IMR-90 (cell line): ENCODE results near the gene SUV39H1. TPM values are rescaled to one million over a fixed set of nuclear protein-coding genes. Genes with fewer than 3 reads are reported as not detected.

ENCODE experiments used
- ATAC-seq: fragments of 200-7000 bp; cut with Tn5 transposase; 2 replicates; pipeline ENCODE4 v1.9.1; 2020; ENCODE audit warnings: low read depth, mild to moderate bottlenecking, moderate library complexity
- BruUV-seq: library from RNA; stranded (reverse); fragments of 400-500 nt; replicated peaks from 2 replicates; lab custom pipeline; 2021; lab: Mats Ljungman, UMichigan
- CTCF ChIA-PET: fragments of 300-600 bp; formaldehyde crosslinking; extraction: SDS; loops from one replicate; lab custom pipeline; 2021; ENCODE audit warnings: antibody characterized with exemption; lab: Yijun Ruan, JAX
- POLR2A ChIA-PET: fragments of 300-600 bp; sonication (Branson Sonifier 250); formaldehyde crosslinking; loops from one replicate; lab custom pipeline; 2022; ENCODE audit warnings: antibody characterized with exemption; ENCODE audit not compliant: unreplicated experiment; lab: Charles Lee
- DNase-seq: peaks from one replicate; pipeline ENCODE4 v3.0.0; 2013
- H2AFZ ChIP-seq: replicated peaks from 2 replicates; pipeline ENCODE3; 2013; ENCODE audit warnings: low read length, mild to moderate bottlenecking; ENCODE audit not compliant: poor library complexity
- H2AK5ac ChIP-seq: 2 replicates; pipeline ENCODE4 v1.6.1; 2013; ENCODE audit warnings: low read depth, low read length, inconsistent platforms
- H2AK9ac ChIP-seq: replicated peaks from 2 replicates; pipeline ENCODE3; 2013; ENCODE audit warnings: mild to moderate bottlenecking, low read depth, low read length, moderate library complexity; ENCODE audit not compliant: poor library complexity
- H2BK120ac ChIP-seq: 2 replicates; pipeline ENCODE4 v1.6.1; 2013; ENCODE audit warnings: low read depth, low read length, inconsistent platforms
- H2BK15ac ChIP-seq: 3 replicates; pipeline ENCODE4 v1.6.1; 2013; ENCODE audit warnings: low read depth, low read length, inconsistent platforms
- H2BK20ac ChIP-seq: 2 replicates; pipeline ENCODE4 v1.6.1; 2013; ENCODE audit warnings: low read depth, mild to moderate bottlenecking, inconsistent platforms, low read length, moderate library complexity
- H2BK5ac ChIP-seq: 2 replicates; pipeline ENCODE4 v1.6.1; 2013; ENCODE audit warnings: mild to moderate bottlenecking, low read depth, low read length, inconsistent platforms; ENCODE audit not compliant: poor library complexity, severe bottlenecking
- H3K14ac ChIP-seq: replicated peaks from 2 replicates; pipeline ENCODE4 v1.6.1; 2013; ENCODE audit warnings: low read depth, low read length, inconsistent platforms
- H3K18ac ChIP-seq: 2 replicates; pipeline ENCODE4 v1.6.1; 2013; ENCODE audit warnings: low read depth, low read length, control low read depth
- H3K23ac ChIP-seq: 2 replicates; pipeline ENCODE4 v1.6.1; 2013; ENCODE audit warnings: low read depth, low read length, inconsistent platforms
- H3K27ac ChIP-seq: 2 replicates; pipeline ENCODE4 v1.5.1; 2013; ENCODE audit warnings: mild to moderate bottlenecking, control low read depth, low read length; ENCODE audit not compliant: insufficient read depth
- H3K27me3 ChIP-seq: 2 replicates; pipeline ENCODE4 v1.6.1; 2013; ENCODE audit warnings: low read length; ENCODE audit not compliant: control insufficient read depth, insufficient read depth
- H3K36me3 ChIP-seq: 2 replicates; pipeline ENCODE4 v1.6.1; 2013; ENCODE audit warnings: low read length, mixed read lengths; ENCODE audit not compliant: control insufficient read depth, insufficient read depth
- H3K4ac ChIP-seq: 2 replicates; pipeline ENCODE4 v1.6.1; 2013; ENCODE audit warnings: low read depth, low read length, inconsistent platforms
- H3K4me1 ChIP-seq: 2 replicates; pipeline ENCODE4 v1.6.1; 2013; ENCODE audit warnings: low read length, mixed read lengths; ENCODE audit not compliant: control insufficient read depth, insufficient read depth
- H3K4me2 ChIP-seq: 2 replicates; pipeline ENCODE4 v1.6.1; 2013; ENCODE audit warnings: low read depth, mild to moderate bottlenecking, control low read depth, low read length, moderate library complexity
- H3K4me3 ChIP-seq: 2 replicates; pipeline ENCODE4 v1.5.1; 2013; ENCODE audit warnings: low read depth, mild to moderate bottlenecking, control low read depth, low read length, moderate library complexity; ENCODE audit not compliant: insufficient read depth
- H3K56ac ChIP-seq: 2 replicates; pipeline ENCODE4 v1.6.1; 2013; ENCODE audit warnings: low read length, inconsistent platforms; ENCODE audit not compliant: insufficient read depth; ENCODE audit errors: extremely low read depth
- H3K79me1 ChIP-seq, 2 experiments: 2 replicates each; pipeline ENCODE4 v1.6.1; 2013; ENCODE audit warnings: low read length in 2 of 2, inconsistent platforms in 1 of 2, low read depth in 1 of 2
- H3K9ac ChIP-seq: 2 replicates; pipeline ENCODE4 v1.6.1; 2013; ENCODE audit warnings: low read depth, low read length, control low read depth
- H3K9me1 ChIP-seq: 2 replicates; pipeline ENCODE4 v1.6.1; 2013; ENCODE audit warnings: low read length, inconsistent platforms; ENCODE audit not compliant: insufficient read depth
- H3K9me3 ChIP-seq: 2 replicates; pipeline ENCODE4 v1.6.1; 2013; ENCODE audit warnings: low read length; ENCODE audit not compliant: control insufficient read depth, insufficient read depth
- H4K20me1 ChIP-seq: 2 replicates; pipeline ENCODE4 v1.6.1; 2013; ENCODE audit warnings: low read length, inconsistent platforms; ENCODE audit not compliant: insufficient read depth
- H4K5ac ChIP-seq: 2 replicates; pipeline ENCODE4 v1.6.1; 2013; ENCODE audit warnings: mild to moderate bottlenecking, low read depth, low read length, control low read depth
- H4K8ac ChIP-seq, 2 experiments: 2 replicates each; pipeline ENCODE4 v1.6.1; 2013; ENCODE audit warnings: low read depth in 2 of 2, low read length in 2 of 2, control low read depth in 1 of 2, inconsistent platforms in 1 of 2
- H4K91ac ChIP-seq: 2 replicates; pipeline ENCODE4 v1.6.1; 2013; ENCODE audit warnings: low read depth, low read length, inconsistent platforms; ENCODE audit not compliant: insufficient read depth
- BHLHE40 ChIP-seq: fragments of 150-350 bp; IDR thresholded peaks from 2 replicates; pipeline ENCODE4 v1.6.1; 2016; ENCODE audit warnings: mild to moderate bottlenecking, low read depth, low read length
- CHD1 ChIP-seq: IDR thresholded peaks from 2 replicates; pipeline ENCODE4 v1.6.1; 2012; ENCODE audit warnings: low read depth, low read length, improper control_type of control experiment
- ELK1 ChIP-seq: fragments of 150-350 bp; IDR thresholded peaks from 2 replicates; pipeline ENCODE4 v1.6.1; 2016; ENCODE audit warnings: low read depth, mild to moderate bottlenecking, low read length, moderate library complexity, borderline replicate concordance
- FOS ChIP-seq: fragments of 150-350 bp; IDR thresholded peaks from 2 replicates; pipeline ENCODE4 v1.6.1; 2016; ENCODE audit warnings: low read depth, low read length
- MAZ ChIP-seq: IDR thresholded peaks from 2 replicates; pipeline ENCODE4 v1.6.1; 2012; ENCODE audit warnings: low read depth, mild to moderate bottlenecking, low read length, improper control_type of control experiment, moderate library complexity, borderline replicate concordance
- MXI1 ChIP-seq: IDR thresholded peaks from 2 replicates; pipeline ENCODE4 v1.6.1; 2012; ENCODE audit warnings: low read depth, mild to moderate bottlenecking, low read length, moderate library complexity, borderline replicate concordance
- WGBS, 2 experiments: methylation state at CpG; one replicate each; pipeline versions ENCODE4 v1.1.5 to v1.1.7; 2013; ENCODE audit warnings: missing lambda C conversion rate in 2 of 2; ENCODE audit not compliant: insufficient read length in 1 of 2; ENCODE audit errors: extremely low coverage in 2 of 2; 5-methylcytosine and 5-hydroxymethylcytosine counted together
- dilution Hi-C: fragments of 300-500 bp; cut with HindIII; formaldehyde crosslinking; loops from one replicate; pipeline ENCODE4 v1.14.3; 2018; ENCODE audit warnings: low sequenced_read_pairs; ENCODE audit not compliant: unreplicated experiment
- in situ Hi-C: fragments of 300-500 bp; cut with MboI; formaldehyde crosslinking; loops from 3 replicates; pipeline ENCODE4 v1.14.3; 2019; ENCODE audit warnings: low sequenced_read_pairs, inconsistent platforms, mixed read lengths
- intact Hi-C: fragments of 100-400 bp; cut with micrococcal nuclease; formaldehyde crosslinking; loops from 2 replicates; pipeline ENCODE4 v1.10.0; 2022
- polyA plus RNA-seq, 3 experiments: library from polyadenylated mRNA; depleted of rRNA; stranded (reverse); fragments of >200 nt; gene quantifications; 2 replicates each; pipeline ENCODE4 v1.2.3, GENCODE V29; 2012; ENCODE audit warnings: low replicate concordance in 1 of 3
- total RNA-seq: library from RNA; depleted of rRNA; stranded (reverse); fragments of >200 nt; gene quantifications from 2 replicates; pipeline ENCODE4 v1.2.3, GENCODE V29; 2012

Gene SUV39H1
- total and polyA plus RNA-seq, 2 of the 4 experiments (the other 2 are of a cell fraction): 6.6 to 8.6 TPM

- no peak overlapping the region for H3K4me3 ChIP-seq
- H2AK5ac ChIP-seq: no peak overlapping the region
- H3K23ac ChIP-seq: no peak overlapping the region
- POLR2A ChIA-PET: no interaction called here
- H3K9me3 ChIP-seq: no peaks in the 10 kb centered on the region
- DNase-seq (peak; percentile 6), ATAC-seq (no peak)
- H3K4me2 ChIP-seq: no peak overlapping the region
- H2BK20ac ChIP-seq: no peak overlapping the region
- H3K9me1 ChIP-seq: no peaks in the 10 kb centered on the region
- no peak overlapping the region for H2BK120ac ChIP-seq
- H3K18ac ChIP-seq: no peak overlapping the region
- in situ Hi-C loops (no loop called here), dilution Hi-C loops (no loop called here), intact Hi-C loops (no loop called here)
- no peak overlapping the region for H3K4ac ChIP-seq
- H3K27me3 ChIP-seq: no peaks in the 10 kb centered on the region; the same call in 1 of the 2 replicates
- H3K79me1 ChIP-seq: peaks cover 0 to 8% of the 10 kb centered on the region in 2 experiments; a peak in 3 of 4 replicates
- CTCF ChIA-PET: no interaction called here
- no peak overlapping the region for H2AFZ ChIP-seq
- TF ChIP-seq MAZ (no peak), ELK1 (no peak), FOS (no peak), MXI1 (no peak), CHD1 (no peak), BHLHE40 (no peak)
- no peak overlapping the region for H3K9ac ChIP-seq
- no peak overlapping the region for H2BK5ac ChIP-seq
- H4K91ac ChIP-seq: no peak overlapping the region
- no peak overlapping the region for H2BK15ac ChIP-seq
- no peak overlapping the region for H3K27ac ChIP-seq
- H2AK9ac ChIP-seq: no peak overlapping the region
- no peak overlapping the region for H3K14ac ChIP-seq
- BruUV-seq: no TSS peak
- H3K56ac ChIP-seq: no peak overlapping the region
- no peaks in the 10 kb centered on the region for H3K4me1 ChIP-seq
- H4K5ac ChIP-seq: no peak overlapping the region
- no CpG with 5 or more reads among the region's 3 CpGs for WGBS, 2 experiments
- no peaks in the 10 kb centered on the region for H4K20me1 ChIP-seq
- no peak overlapping the region for H4K8ac ChIP-seq
- peaks cover 16% of the 10 kb centered on the region for H3K36me3 ChIP-seq
Measured at GRCh38 chrX:48700951-48701653, 4.6 kb downstream of the SUV39H1 start.
